ENCODE measurements around the gene LSM3.

GRCh38 chr3:14186854-14187458 is 8.3 kb downstream of the LSM3 start:
- TF ChIP-seq, protein P1, sequence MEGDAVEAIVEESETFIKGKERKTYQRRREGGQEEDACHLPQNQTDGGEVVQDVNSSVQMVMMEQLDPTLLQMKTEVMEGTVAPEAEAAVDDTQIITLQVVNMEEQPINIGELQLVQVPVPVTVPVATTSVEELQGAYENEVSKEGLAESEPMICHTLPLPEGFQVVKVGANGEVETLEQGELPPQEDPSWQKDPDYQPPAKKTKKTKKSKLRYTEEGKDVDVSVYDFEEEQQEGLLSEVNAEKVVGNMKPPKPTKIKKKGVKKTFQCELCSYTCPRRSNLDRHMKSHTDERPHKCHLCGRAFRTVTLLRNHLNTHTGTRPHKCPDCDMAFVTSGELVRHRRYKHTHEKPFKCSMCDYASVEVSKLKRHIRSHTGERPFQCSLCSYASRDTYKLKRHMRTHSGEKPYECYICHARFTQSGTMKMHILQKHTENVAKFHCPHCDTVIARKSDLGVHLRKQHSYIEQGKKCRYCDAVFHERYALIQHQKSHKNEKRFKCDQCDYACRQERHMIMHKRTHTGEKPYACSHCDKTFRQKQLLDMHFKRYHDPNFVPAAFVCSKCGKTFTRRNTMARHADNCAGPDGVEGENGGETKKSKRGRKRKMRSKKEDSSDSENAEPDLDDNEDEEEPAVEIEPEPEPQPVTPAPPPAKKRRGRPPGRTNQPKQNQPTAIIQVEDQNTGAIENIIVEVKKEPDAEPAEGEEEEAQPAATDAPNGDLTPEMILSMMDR (IDR thresholded peaks at IDR 0.05) = no peak
- no peak for TF ChIP-seq POLR2A (IDR thresholded peaks at IDR 0.05)

All from sigmoid colon (tissue), 3 donors.